ENCODE data around the gene SLC19A2.

SLC19A2 gene

GRCh38 chr1:169474302-169474995 lies 11.3 kb downstream of the SLC19A2 start:
- Histone ChIP-seq H3K79me2 (ENCODE audit: control insufficient read depth, insufficient read depth, low read length, unreplicated experiment) (peaks cover 14% of the 10 kb centered on the region), H3K27ac (ENCODE audit: low read depth, low read length) (no peak overlapping the region), H3K27me3 (ENCODE audit: insufficient read depth, low read length) (no peaks in the 10 kb centered on the region), H3K4me3 (ENCODE audit: low read depth, low read length) (no peak overlapping the region), H2AFZ (ENCODE audit: low read length, unreplicated experiment) (no peak overlapping the region), H3K4me1 (ENCODE audit: control insufficient read depth, insufficient read depth, low read length, unreplicated experiment) (peaks cover 5% of the 10 kb centered on the region), H3K36me3 (ENCODE audit: insufficient read depth, low read length) (peaks cover 6% of the 10 kb centered on the region; the same call in 1 of the 2 replicates)

- Histone ChIP-seq H3K79me2 (ENCODE audit: control insufficient read depth, insufficient read depth, low read length, unreplicated experiment) (peaks cover 6% of the 10 kb centered on the region), H3K27ac (ENCODE audit: low read depth, low read length) (no peak overlapping the region), H2AFZ (ENCODE audit: low read length, unreplicated experiment) (no peak overlapping the region), H3K4me1 (ENCODE audit: control insufficient read depth, insufficient read depth, low read length, unreplicated experiment) (peaks cover 5% of the 10 kb centered on the region), H3K36me3 (ENCODE audit: insufficient read depth, low read length) (peaks cover 6% of the 10 kb centered on the region; the same call in 1 of the 2 replicates), H3K4me3 (ENCODE audit: low read depth, low read length) (no peak overlapping the region), H3K27me3 (ENCODE audit: insufficient read depth, low read length) (no peaks in the 10 kb centered on the region)
Measured at GRCh38 chr1:169473347-169473746, 12.4 kb downstream of the SLC19A2 start.

GRCh38 chr1:169472738-169473137 lies 13.0 kb downstream of the SLC19A2 start:
- no peak overlapping the region for H3K27ac ChIP-seq (ENCODE audit: low read depth, low read length)
- peaks cover 3% of the 10 kb centered on the region for H3K79me2 ChIP-seq (ENCODE audit: control insufficient read depth, insufficient read depth, low read length, unreplicated experiment)
- peaks cover 5% of the 10 kb centered on the region for H3K4me1 ChIP-seq (ENCODE audit: control insufficient read depth, insufficient read depth, low read length, unreplicated experiment)

GRCh38 chr1:169468982-169469381 lies 16.8 kb downstream of the SLC19A2 start:
- Histone ChIP-seq H3K4me1 (ENCODE audit: control insufficient read depth, insufficient read depth, low read length, unreplicated experiment) (peaks cover 5% of the 10 kb centered on the region), H3K4me3 (ENCODE audit: low read depth, low read length) (no peak overlapping the region), H3K79me2 (ENCODE audit: control insufficient read depth, insufficient read depth, low read length, unreplicated experiment) (peaks cover 3% of the 10 kb centered on the region), H3K27me3 (ENCODE audit: insufficient read depth, low read length) (no peaks in the 10 kb centered on the region), H2AFZ (ENCODE audit: low read length, unreplicated experiment) (no peak overlapping the region), H3K27ac (ENCODE audit: low read depth, low read length) (no peak overlapping the region), H3K36me3 (ENCODE audit: insufficient read depth, low read length) (peaks cover 15% of the 10 kb centered on the region)

More at GRCh38 chr1:169472738-169473137, 13.0 kb downstream of the SLC19A2 start:
- Histone ChIP-seq H2AFZ (ENCODE audit: low read length, unreplicated experiment) (no peak overlapping the region), H3K36me3 (ENCODE audit: insufficient read depth, low read length) (peaks cover 7% of the 10 kb centered on the region; the same call in 1 of the 2 replicates), H3K27me3 (ENCODE audit: insufficient read depth, low read length) (no peaks in the 10 kb centered on the region), H3K4me3 (ENCODE audit: low read depth, low read length) (no peak overlapping the region)

- H3K4me1 ChIP-seq (ENCODE audit: control insufficient read depth, insufficient read depth, low read length, unreplicated experiment) = no peaks in the 10 kb centered on the region
- no peak overlapping the region for H2AFZ ChIP-seq (ENCODE audit: low read length, unreplicated experiment)
- peaks cover 15% of the 10 kb centered on the region for H3K36me3 ChIP-seq (ENCODE audit: insufficient read depth, low read length)
- H3K79me2 ChIP-seq (ENCODE audit: control insufficient read depth, insufficient read depth, low read length, unreplicated experiment) = no peaks in the 10 kb centered on the region
- no peak overlapping the region for H3K27ac ChIP-seq (ENCODE audit: low read depth, low read length)
- H3K4me3 ChIP-seq (ENCODE audit: low read depth, low read length) = no peak overlapping the region
- no peaks in the 10 kb centered on the region for H3K27me3 ChIP-seq (ENCODE audit: insufficient read depth, low read length)
Measured at GRCh38 chr1:169466259-169467230, 19.2 kb downstream of the SLC19A2 start.

- Histone ChIP-seq H3K36me3 (ENCODE audit: insufficient read depth, low read length) (peaks cover 15% of the 10 kb centered on the region), H3K4me1 (ENCODE audit: control insufficient read depth, insufficient read depth, low read length, unreplicated experiment) (no peaks in the 10 kb centered on the region), H3K27me3 (ENCODE audit: insufficient read depth, low read length) (no peaks in the 10 kb centered on the region), H3K4me3 (ENCODE audit: low read depth, low read length) (no peak overlapping the region), H3K27ac (ENCODE audit: low read depth, low read length) (no peak overlapping the region), H3K79me2 (ENCODE audit: control insufficient read depth, insufficient read depth, low read length, unreplicated experiment) (no peaks in the 10 kb centered on the region), H2AFZ (ENCODE audit: low read length, unreplicated experiment) (no peak overlapping the region)
Measured at GRCh38 chr1:169465281-169465680, 20.5 kb downstream of the SLC19A2 start.

- Histone ChIP-seq H3K36me3 (ENCODE audit: insufficient read depth, low read length) (peaks cover 11% of the 10 kb centered on the region), H3K4me1 (ENCODE audit: control insufficient read depth, insufficient read depth, low read length, unreplicated experiment) (no peaks in the 10 kb centered on the region), H3K27me3 (ENCODE audit: insufficient read depth, low read length) (no peaks in the 10 kb centered on the region), H3K27ac (ENCODE audit: low read depth, low read length) (no peak overlapping the region), H3K79me2 (ENCODE audit: control insufficient read depth, insufficient read depth, low read length, unreplicated experiment) (no peaks in the 10 kb centered on the region), H3K4me3 (ENCODE audit: low read depth, low read length) (no peak overlapping the region), H2AFZ (ENCODE audit: low read length, unreplicated experiment) (no peak overlapping the region)
Measured at GRCh38 chr1:169462385-169462784, 23.4 kb downstream of the SLC19A2 start.

- H3K4me1 ChIP-seq (ENCODE audit: control insufficient read depth, insufficient read depth, low read length, unreplicated experiment) = no peaks in the 10 kb centered on the region
Measured at GRCh38 chr1:169461390-169462000, 24.2 kb downstream of the SLC19A2 start.

GRCh38 chr1:169460191-169460833 lies 25.4 kb downstream of the SLC19A2 start:
- H3K79me2 ChIP-seq (ENCODE audit: control insufficient read depth, insufficient read depth, low read length, unreplicated experiment) = no peaks in the 10 kb centered on the region
- no peaks in the 10 kb centered on the region for H3K27me3 ChIP-seq (ENCODE audit: insufficient read depth, low read length)
- H3K4me1 ChIP-seq (ENCODE audit: control insufficient read depth, insufficient read depth, low read length, unreplicated experiment) = no peaks in the 10 kb centered on the region
- peaks cover 1% of the 10 kb centered on the region for H3K36me3 ChIP-seq (ENCODE audit: insufficient read depth, low read length)
- H2AFZ ChIP-seq (ENCODE audit: low read length, unreplicated experiment) = peak overlapping the region; percentile 53
- H3K27ac ChIP-seq (ENCODE audit: low read depth, low read length) = no peak overlapping the region
- peak overlapping the region; percentile 45; the same call in 1 of the 2 replicates for H3K4me3 ChIP-seq (ENCODE audit: low read depth, low read length)

More at GRCh38 chr1:169461390-169462000, 24.2 kb downstream of the SLC19A2 start:
- H3K27ac ChIP-seq (ENCODE audit: low read depth, low read length) = no peak overlapping the region
- no peak overlapping the region for H2AFZ ChIP-seq (ENCODE audit: low read length, unreplicated experiment)
- H3K27me3 ChIP-seq (ENCODE audit: insufficient read depth, low read length) = no peaks in the 10 kb centered on the region
- H3K4me3 ChIP-seq (ENCODE audit: low read depth, low read length) = no peak overlapping the region
- H3K79me2 ChIP-seq (ENCODE audit: control insufficient read depth, insufficient read depth, low read length, unreplicated experiment) = no peaks in the 10 kb centered on the region
- peaks cover 10% of the 10 kb centered on the region for H3K36me3 ChIP-seq (ENCODE audit: insufficient read depth, low read length)

GRCh38 chr1:169457443-169457842 lies 28.3 kb downstream of the SLC19A2 start:
- Histone ChIP-seq H3K4me3 (ENCODE audit: low read depth, low read length) (no peak overlapping the region), H3K27ac (ENCODE audit: low read depth, low read length) (no peak overlapping the region), H3K27me3 (ENCODE audit: insufficient read depth, low read length) (no peaks in the 10 kb centered on the region)

More at GRCh38 chr1:169457443-169457842, 28.3 kb downstream of the SLC19A2 start:
- no peak overlapping the region for H2AFZ ChIP-seq (ENCODE audit: low read length, unreplicated experiment)
- H3K36me3 ChIP-seq (ENCODE audit: insufficient read depth, low read length) = no peaks in the 10 kb centered on the region
- H3K79me2 ChIP-seq (ENCODE audit: control insufficient read depth, insufficient read depth, low read length, unreplicated experiment) = no peaks in the 10 kb centered on the region
- H3K4me1 ChIP-seq (ENCODE audit: control insufficient read depth, insufficient read depth, low read length, unreplicated experiment) = no peaks in the 10 kb centered on the region

Data from ACC112 (cell line).